HG02759 (cell line): ENCODE results near the gene LRRFIP1.

ENCODE experiments used
- ATAC-seq: cut with Tn5 transposase; IDR thresholded peaks from one replicate; pipeline ENCODE4 v1.9.1; 2021; ENCODE audit warnings: mild to moderate bottlenecking, moderate library complexity; ENCODE audit not compliant: unreplicated experiment

LRRFIP1 gene

GRCh38 chr2:237721458-237721857, 94.1 kb downstream of the LRRFIP1 start:
- ATAC-seq = no peak

GRCh38 chr2:237722616-237723015, 95.2 kb downstream of the LRRFIP1 start:
- no peak for ATAC-seq

- no peak for ATAC-seq
Observed at GRCh38 chr2:237723023-237723422, 95.6 kb downstream of the LRRFIP1 start.

GRCh38 chr2:237723602-237724001, 96.2 kb downstream of the LRRFIP1 start:
- ATAC-seq = peak; percentile 75

- no peak for ATAC-seq
Observed at GRCh38 chr2:237724811-237725478, 97.6 kb downstream of the LRRFIP1 start.

GRCh38 chr2:237725661-237726060, 98.3 kb downstream of the LRRFIP1 start:
- ATAC-seq = no peak

- no peak for ATAC-seq
Observed at GRCh38 chr2:237726401-237726830, 99.0 kb downstream of the LRRFIP1 start.

GRCh38 chr2:237727363-237727762, 100.0 kb downstream of the LRRFIP1 start:
- no peak for ATAC-seq

GRCh38 chr2:237729681-237730475, 102.5 kb downstream of the LRRFIP1 start:
- ATAC-seq = no peak

- ATAC-seq = no peak
Observed at GRCh38 chr2:237731663-237732062, 104.3 kb downstream of the LRRFIP1 start.

GRCh38 chr2:237732070-237732469, 104.7 kb downstream of the LRRFIP1 start:
- ATAC-seq = no peak

- no peak for ATAC-seq
Observed at GRCh38 chr2:237732790-237733381, 105.5 kb downstream of the LRRFIP1 start.

GRCh38 chr2:237733677-237734300, 106.4 kb downstream of the LRRFIP1 start:
- ATAC-seq = no peak

- no peak for ATAC-seq
Observed at GRCh38 chr2:237734905-237735623, 107.7 kb downstream of the LRRFIP1 start.

- no peak for ATAC-seq
Observed at GRCh38 chr2:237735798-237736197, 108.4 kb downstream of the LRRFIP1 start.

- no peak for ATAC-seq
Observed at GRCh38 chr2:237736783-237737182, 109.4 kb downstream of the LRRFIP1 start.

GRCh38 chr2:237737196-237737865, 109.9 kb downstream of the LRRFIP1 start:
- ATAC-seq = no peak

GRCh38 chr2:237738255-237738654, 110.9 kb downstream of the LRRFIP1 start:
- ATAC-seq = no peak

- ATAC-seq = no peak
Observed at GRCh38 chr2:237739101-237739500, 111.7 kb downstream of the LRRFIP1 start.

- no peak for ATAC-seq
Observed at GRCh38 chr2:237742191-237742590, 114.8 kb downstream of the LRRFIP1 start.
